Jurkat, Clone E6-1 (cell line): Measurements from ENCODE around the gene CTTN. TPM values are rescaled to one million over a fixed set of nuclear protein-coding genes. Genes with fewer than 3 reads are reported as not detected.

ENCODE experiments used
- DNase-seq: peaks from one replicate; pipeline ENCODE4 v3.0.0-alpha.2; 2011; ENCODE audit warnings: low read depth, low spot score
- H3K4me3 ChIP-seq: 2 replicates; pipeline ENCODE4 v1.5.1; 2011; ENCODE audit warnings: mild to moderate bottlenecking, low read length, control low read depth, moderate library complexity
- polyA plus RNA-seq: library from polyadenylated mRNA; unstranded; fragments of >200 nt; gene quantifications from one replicate; pipeline ENCODE4 v1.2.1, GENCODE V29; 2012; ENCODE audit warnings: missing spikeins; ENCODE audit not compliant: insufficient read length, insufficient read depth

CTTN gene
- polyA plus RNA-seq, result 16.5 TPM

GRCh38 chr11:70397983-70398833 lies at the start of gene CTTN:
Gene CTTN, plus strand, starts transcription at chr11:70398529. Its CDS starts 8,769 bp downstream, at chr11:70407298.
- DNase-seq, result no peak
- peak within 1 kb of the TSS; percentile 55 for H3K4me3 ChIP-seq

GRCh38 chr11:70348608-70349007 lies 49.7 kb upstream of the CTTN start:
- no peak for DNase-seq
- no peak overlapping the region for H3K4me3 ChIP-seq

- no peak overlapping the region for H3K4me3 ChIP-seq
- no peak for DNase-seq
These were observed 46.7 kb upstream of the CTTN start for GRCh38 chr11:70351646-70352045.

GRCh38 chr11:70352100-70352499 lies 46.2 kb upstream of the CTTN start:
- no peak for DNase-seq
- H3K4me3 ChIP-seq, result no peak overlapping the region

DNA sequence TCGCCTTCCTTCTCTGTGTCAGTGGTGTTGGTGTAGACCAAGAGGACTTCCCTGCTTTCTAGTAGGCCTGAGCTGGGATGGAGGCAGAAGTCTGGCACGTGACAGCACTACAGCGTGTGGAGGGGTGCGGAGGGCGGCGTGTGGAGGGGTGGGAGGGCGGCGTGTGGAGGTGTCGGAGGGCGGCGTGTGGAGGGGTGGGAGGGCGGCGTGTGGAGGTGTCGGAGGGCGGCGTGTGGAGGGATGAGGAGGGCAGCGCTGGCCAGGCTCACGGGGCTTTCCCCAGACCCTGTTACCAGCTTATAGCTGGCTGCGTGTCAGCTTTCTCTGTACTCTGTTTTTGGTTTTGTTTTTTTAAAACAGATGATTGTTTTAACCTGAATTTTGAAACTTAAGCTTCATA lies 45.7 kb upstream of the CTTN start:
- no peak for DNase-seq
- H3K4me3 ChIP-seq, result no peak overlapping the region

DNA sequence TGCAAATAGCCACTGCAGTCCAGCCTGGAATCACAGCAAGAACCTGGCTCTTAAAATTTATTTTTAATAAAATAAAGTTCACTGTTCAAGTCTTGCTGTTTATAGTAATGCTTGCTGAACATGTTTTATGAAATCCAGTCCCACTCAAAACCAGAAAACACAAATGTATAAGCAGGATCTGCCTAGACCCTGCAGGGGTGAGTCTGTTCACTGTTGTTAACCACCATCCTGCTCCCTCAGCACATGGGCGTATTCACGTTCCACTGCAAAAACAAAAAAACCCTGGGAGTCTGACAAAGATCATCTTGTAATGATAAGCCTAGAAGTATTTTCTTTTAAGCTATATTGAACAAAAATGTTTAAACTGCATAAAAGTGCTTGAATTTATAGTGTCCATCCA lies 45.0 kb upstream of the CTTN start:
- no peak overlapping the region for H3K4me3 ChIP-seq
- no peak for DNase-seq

DNA sequence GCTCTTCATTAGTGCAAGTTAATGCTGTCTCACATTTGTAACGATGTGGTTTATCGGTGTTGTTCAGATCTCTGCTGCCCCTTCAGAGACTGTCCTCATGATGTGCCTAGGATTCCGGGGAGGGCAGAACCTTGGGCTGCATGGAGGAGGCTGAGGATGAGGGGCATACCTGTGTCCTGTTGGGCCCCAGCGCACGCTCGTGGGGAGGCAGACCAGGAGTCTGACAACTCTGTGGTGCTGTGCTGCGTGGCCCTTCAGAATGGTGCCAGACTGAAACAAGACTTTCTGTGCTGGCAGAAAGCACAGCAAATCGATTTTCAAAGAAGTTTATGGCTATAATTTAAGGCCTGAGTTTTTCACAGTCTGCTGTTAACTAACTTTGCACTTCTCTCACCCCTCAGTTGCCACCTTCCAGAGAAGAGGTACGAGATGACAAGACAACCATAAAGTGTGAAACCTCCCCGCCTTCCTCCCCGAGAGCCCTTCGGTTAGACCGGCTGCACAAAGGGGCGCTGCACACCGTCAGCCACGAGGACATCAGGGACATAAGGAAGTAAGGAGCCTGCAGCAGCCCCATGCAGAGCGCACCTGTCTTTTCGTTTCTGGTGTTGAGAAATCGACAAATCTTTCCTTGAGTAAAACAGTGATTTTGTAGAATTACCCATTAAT lies 44.3 kb upstream of the CTTN start:
- H3K4me3 ChIP-seq, result no peak overlapping the region
- no peak for DNase-seq

DNA sequence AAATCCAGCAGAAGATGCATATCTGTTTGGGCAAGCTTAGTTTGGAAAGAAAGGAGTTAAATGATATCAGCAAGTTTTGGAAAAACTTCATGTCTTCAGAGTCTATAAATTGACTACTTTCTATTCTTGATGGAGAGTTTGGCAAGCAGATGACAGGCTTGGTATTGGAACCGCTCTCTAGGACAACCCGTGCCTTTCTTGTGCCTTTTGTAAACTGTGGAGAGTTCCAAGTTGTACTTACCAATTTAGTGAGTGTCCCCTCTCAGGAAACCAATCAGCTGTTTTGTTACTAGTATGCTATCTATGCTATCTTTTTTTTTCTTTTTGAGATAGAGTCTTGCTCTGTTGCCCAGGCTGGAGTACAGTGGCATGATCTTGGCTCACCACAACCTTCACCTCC lies 43.7 kb upstream of the CTTN start:
- H3K4me3 ChIP-seq, result no peak overlapping the region
- no peak for DNase-seq

GRCh38 chr11:70358753-70359152 lies 39.6 kb upstream of the CTTN start:
- H3K4me3 ChIP-seq, result no peak overlapping the region
- DNase-seq, result no peak

GRCh38 chr11:70359451-70360205 lies 38.7 kb upstream of the CTTN start:
- no peak overlapping the region for H3K4me3 ChIP-seq
- no peak for DNase-seq

DNA sequence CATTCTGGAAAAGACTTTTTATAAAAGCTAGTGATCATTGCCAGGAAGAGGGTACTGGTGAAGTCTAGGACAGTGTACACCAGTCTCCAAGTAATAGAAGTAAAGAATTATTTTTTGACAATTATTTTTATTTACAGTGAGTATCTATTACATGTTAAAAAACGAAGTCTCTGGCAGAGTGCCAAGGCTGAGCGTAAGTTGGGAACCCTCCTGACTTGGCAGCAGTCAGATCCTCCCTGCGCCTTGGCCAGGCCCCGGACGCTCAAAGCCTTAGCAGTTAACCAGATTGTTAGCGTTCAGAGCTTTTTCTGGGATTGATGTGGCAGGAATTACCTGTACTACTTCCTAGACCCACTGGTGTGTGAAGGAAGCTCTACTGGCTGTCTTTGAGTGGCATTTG lies 38.1 kb upstream of the CTTN start:
- H3K4me3 ChIP-seq, result no peak overlapping the region
- DNase-seq, result no peak

- no peak for DNase-seq
- no peak overlapping the region for H3K4me3 ChIP-seq
These were observed 34.2 kb upstream of the CTTN start for GRCh38 chr11:70364178-70364577.

DNA sequence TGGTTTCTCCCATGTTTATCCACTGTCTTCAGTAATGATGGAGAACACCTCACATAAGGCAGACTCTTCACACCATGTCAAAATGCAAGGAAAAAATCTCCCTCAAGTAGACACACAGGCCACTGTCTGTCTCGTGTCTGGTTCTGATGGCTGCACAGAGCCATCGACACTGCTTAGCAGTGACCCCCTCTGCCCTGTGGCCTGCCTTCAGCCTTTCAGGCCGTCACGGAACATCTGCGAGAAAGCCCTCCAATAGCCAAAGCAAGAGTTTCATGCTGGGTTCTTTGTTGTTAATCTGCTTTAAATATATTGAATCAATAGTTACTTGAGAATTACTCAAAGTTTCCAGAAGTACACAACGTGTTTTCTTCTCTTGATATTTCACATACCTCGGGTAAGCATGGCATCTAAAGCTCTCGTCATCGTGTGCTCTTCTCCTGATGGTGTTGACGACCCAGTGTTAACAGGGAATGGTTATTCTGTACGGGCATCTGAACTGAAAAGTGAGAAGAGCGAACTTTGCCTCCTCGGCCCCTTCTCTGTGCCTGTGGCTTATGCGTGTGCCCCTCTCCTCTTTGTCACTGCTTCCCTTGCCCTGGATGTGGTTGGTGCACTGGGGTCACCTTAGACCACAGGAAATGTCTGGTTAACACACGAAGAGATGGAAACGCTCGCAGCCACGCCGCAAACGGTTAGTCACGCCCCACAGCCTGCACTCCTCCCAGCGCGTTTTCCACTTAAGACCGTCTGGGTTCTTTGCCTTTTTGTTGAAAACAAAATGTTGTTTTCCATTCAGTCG lies 33.4 kb upstream of the CTTN start:
- H3K4me3 ChIP-seq, result peak overlapping the region; percentile 3
- peak; percentile 86 for DNase-seq

GRCh38 chr11:70365544-70365927 lies 32.8 kb upstream of the CTTN start:
- no peak overlapping the region for H3K4me3 ChIP-seq
- no peak for DNase-seq

- no peak for DNase-seq
- H3K4me3 ChIP-seq, result no peak overlapping the region
These were observed 31.3 kb upstream of the CTTN start for GRCh38 chr11:70367071-70367470.

GRCh38 chr11:70368961-70369360 lies 29.4 kb upstream of the CTTN start:
- no peak overlapping the region for H3K4me3 ChIP-seq
- no peak for DNase-seq

DNA sequence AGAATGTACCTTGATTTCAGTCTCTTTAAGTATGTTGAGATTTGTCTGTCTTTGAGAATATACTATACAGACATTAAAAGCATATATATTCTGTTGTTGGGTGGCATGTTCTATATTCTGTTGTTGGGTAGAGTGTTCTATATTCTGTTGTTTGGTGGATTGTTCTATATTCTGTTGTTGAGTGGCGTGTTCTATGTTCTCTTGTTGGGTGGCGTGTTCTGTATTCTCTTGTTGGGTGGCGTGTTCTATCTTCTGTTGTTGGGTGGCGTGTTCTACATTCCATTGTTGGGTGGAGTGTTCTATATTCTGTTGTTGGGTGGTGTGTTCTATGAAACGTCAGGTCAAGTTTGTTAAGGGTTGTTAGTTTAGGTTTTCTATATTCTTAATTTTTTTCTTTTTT lies 27.1 kb upstream of the CTTN start:
- no peak overlapping the region for H3K4me3 ChIP-seq

DNA sequence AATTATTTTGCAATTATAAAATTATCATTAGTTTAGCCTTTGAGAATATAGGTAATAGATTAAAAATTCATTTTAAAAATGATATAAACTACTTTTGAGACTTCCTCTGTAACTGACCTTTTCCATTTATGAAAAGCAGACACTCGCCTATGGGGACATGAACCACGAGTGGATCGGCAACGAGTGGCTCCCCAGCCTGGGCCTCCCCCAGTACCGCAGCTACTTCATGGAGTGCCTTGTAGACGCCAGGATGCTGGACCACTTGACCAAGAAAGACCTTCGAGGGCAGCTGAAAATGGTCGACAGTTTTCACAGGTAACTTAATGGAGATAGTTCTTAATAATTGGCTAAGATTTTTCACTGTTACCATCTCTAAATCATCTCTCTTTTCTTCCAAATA lies 26.3 kb upstream of the CTTN start:
- no peak for DNase-seq
- no peak overlapping the region for H3K4me3 ChIP-seq

More for the DNA sequence above, 27.1 kb upstream of the CTTN start:
- no peak for DNase-seq

- H3K4me3 ChIP-seq, result no peak overlapping the region
- no peak for DNase-seq
These were observed 21.7 kb upstream of the CTTN start for GRCh38 chr11:70376621-70377020.
